GM19025 (cell line): Measurements from ENCODE around the gene NPIPB8.
"Not testable (repeated sequence)": the region's sequence is repeated elsewhere in the genome, so short reads cannot be mapped to it uniquely, and the experiment has no call there.

Experiments used
- ATAC-seq: cut with Tn5 transposase; IDR thresholded peaks from one replicate; pipeline ENCODE4 v1.9.1; 2021; ENCODE audit warnings: mild to moderate bottlenecking, low read depth, moderate library complexity; ENCODE audit not compliant: unreplicated experiment

The NPIPB8 gene

GRCh38 chr16:28606291-28607115 is 31.4 kb upstream of the NPIPB8 start:
- no peak for ATAC-seq

GRCh38 chr16:28607116-28607623 is 30.7 kb upstream of the NPIPB8 start:
- ATAC-seq = no peak

DNA sequence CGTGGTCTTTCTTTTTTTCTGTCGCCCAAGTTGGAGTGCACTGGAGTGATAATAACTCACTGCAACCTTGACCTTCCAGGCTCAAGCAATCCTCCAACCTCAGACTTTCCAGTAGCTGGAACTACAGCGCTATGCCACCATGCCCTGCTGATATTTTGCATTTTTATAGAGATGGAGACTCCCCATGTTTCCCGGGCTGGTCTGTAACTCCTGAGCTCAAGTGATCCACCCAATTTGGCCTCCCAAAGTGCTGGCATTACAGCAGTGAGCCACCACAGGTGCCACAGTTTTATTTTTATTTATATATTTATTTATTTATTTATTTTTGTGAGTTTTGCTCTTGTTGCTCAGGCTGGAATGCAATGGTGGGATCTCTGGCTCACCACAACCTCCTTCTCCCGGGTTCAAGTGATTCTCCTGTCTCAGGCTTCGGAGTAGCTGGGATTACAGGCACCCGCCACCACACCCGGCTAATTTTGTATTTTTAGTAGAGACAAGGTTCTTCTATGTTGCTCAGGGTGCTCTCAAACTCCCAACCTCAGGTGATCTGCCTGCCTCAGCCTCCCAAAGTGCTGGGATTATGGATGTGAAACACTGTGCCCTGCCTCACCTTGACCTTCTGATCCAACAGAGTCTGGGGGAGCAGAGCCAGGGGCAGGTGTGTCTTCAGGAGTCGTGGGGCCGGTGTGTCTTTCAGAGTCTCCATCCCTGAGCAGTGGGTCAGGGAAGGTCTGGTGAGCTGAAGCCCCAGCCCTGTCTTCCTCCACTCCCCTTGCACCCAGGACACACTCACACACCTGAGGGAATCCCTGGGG is 30.0 kb upstream of the NPIPB8 start:
- not testable (repeated sequence) for ATAC-seq

DNA sequence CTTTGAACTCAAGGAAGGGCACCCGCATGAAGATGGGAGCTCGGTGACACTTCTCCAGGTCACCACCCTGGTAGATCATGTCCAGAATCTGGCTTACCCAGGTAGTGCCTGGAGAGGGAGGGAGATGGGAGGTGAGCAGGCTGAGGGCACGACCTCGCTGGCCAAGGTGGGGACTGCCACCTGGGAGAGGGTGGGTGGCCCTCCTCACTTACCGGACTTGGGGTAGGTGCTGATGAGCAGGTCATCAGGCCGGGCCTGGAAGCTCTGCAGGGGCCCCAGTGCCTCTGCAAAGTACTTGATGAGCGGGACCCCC is 29.4 kb upstream of the NPIPB8 start:
- not testable (repeated sequence) for ATAC-seq

DNA sequence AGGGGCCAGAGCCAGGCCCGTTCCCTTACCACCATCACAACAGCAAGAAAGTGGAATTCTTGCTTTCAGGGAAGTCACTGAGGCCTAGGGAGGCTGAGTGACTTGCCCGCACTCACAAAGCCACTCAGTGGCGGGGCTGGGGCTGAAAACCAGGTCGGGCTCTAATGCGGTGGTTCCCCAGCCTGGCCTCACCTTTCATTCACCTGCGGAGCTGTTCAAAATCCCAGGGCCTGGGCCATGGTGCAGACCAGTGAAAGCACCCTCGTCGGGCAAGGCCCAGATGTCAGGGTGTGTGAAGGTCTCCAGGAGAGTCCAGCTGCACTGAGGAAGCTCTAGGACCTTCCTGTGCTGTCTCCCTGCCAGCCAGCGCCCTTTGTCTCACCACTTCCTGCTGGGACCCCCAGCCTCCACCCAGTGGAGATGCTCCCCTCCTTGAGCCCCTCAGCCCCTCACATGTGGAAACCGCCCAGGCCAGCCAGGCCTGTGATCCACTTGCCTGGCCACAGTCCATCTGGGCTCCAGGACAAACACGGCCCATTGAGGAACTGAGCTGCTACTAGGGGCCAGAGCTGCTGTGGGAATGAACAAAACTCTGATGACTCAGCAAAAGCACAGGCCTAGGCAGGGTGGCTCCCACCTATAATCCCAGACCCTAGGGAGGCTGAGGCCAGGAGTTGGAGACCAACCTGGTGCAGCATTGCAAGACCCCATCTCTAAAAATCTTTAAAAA is 28.8 kb upstream of the NPIPB8 start:
- ATAC-seq = not testable (repeated sequence)

DNA sequence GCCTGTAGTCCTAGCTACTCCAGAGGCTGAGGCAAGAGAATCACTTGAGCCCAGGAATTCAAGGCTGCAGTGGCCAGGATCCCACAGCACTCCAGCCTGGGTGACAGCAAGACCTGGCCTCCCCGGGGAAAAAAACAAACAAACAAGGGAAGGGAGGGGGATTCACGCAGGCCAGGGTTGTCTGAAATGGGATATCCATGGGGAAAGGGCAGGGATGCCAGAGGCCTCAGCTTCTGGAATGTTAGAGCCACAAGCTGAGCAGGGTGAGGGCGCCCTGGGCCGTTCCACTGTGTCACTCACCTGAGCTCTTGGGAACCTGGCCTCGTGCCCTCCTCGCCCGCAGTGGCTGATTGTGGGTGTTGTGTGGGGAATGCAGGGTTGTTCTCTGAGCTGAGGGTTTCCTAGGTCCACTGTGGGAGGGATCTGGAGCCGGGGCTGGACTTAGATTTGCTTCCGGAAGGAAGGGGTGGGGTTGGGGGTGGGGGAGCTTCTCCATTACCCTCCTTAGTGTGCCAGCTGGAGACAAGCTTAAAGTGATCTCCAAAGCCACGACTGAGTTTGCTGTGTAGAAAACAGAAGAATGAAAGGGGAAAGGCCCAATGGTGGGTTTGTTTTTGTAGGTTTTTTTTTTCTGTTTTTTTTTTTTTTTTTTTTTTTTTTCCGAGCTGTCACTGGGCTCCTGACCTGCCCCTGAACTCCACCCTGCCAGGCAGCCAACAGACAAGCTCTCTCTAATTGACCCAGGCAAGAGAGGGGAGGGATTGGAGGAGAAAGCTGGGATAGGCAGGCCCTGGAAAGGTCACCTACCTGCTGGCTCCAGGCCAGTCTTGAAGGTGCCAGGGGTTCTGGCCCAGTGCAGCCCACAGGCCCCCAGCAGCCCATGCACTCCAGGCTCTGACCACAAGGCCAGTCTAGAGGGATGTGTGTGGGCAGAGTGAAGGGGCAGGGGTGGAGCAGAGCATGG is 28.0 kb upstream of the NPIPB8 start, which contains the start of gene SULT1A1:
Gene SULT1A1, minus strand, starts transcription at position 414 of the 964 bp plus-strand sequence. CDS start 1,189 bp downstream, outside the sequence.
- ATAC-seq = no peak

- ATAC-seq = no peak
These were observed 27.2 kb upstream of the NPIPB8 start for GRCh38 chr16:28610595-28611191.

DNA sequence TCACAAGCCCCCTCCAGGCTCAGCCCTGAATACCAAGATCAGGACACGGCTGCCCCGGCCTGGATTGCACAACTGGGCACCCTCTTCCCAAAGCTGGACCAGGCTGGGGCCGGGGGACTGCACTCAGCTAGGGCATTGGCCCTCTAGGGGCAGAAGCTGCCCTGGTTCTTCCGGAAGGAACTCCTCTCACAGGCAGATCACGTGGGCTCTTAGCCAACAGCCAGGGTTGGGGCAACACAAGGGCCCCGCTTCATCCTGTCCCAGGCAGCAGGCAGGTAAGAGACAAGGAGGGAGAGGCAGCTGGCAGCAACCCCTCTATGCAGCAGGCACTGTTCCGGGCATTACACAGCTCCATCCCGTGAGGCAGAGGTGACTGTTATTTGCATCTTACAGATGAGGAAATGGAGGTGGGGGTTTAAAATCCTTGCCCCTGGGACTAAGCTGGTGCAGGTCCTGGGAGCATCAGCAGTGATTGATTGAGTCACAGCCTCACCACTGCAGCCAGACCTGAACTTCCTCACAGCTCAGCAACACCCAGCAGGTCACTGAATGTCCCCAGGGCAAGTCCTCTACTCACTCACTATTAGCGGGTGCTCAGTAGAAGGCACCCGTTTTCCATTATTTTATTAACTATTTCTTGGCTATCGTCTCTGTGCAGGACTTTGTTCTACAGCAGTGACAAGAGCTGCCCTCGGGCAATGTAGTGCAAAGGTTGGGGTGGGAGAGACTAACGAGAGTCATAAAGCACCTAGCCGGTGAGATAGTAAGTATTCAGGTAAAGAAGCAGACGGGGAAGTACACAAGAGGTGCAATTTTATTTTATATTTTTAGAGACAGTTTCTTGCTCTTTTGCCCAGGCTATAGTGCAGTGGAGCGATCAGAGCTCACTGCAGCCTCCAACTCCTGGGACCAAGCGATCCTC is 25.2 kb upstream of the NPIPB8 start:
- ATAC-seq = not testable (repeated sequence)

DNA sequence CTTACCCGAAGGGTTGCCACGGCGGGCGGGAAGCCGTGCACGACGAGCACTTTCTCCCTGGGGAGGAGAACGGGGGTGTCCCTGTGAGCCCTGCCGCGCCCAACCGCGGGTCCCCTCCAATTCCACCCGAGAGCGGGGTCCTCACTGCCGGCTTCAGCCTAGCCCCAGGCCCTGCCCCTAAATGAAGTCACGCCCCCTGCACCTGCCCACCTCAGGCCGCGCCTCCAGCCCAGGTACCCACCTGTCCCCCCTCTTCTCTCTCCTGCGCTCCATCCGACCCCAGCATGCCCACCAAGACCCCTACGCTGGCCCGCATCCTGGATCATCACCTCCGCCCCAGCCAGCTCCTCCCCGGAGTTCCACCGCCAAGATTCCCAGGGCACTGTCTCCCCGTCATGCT is 24.0 kb upstream of the NPIPB8 start:
- ATAC-seq = not testable (repeated sequence)

GRCh38 chr16:28614561-28614960 is 23.3 kb upstream of the NPIPB8 start:
- ATAC-seq = not testable (repeated sequence)

DNA sequence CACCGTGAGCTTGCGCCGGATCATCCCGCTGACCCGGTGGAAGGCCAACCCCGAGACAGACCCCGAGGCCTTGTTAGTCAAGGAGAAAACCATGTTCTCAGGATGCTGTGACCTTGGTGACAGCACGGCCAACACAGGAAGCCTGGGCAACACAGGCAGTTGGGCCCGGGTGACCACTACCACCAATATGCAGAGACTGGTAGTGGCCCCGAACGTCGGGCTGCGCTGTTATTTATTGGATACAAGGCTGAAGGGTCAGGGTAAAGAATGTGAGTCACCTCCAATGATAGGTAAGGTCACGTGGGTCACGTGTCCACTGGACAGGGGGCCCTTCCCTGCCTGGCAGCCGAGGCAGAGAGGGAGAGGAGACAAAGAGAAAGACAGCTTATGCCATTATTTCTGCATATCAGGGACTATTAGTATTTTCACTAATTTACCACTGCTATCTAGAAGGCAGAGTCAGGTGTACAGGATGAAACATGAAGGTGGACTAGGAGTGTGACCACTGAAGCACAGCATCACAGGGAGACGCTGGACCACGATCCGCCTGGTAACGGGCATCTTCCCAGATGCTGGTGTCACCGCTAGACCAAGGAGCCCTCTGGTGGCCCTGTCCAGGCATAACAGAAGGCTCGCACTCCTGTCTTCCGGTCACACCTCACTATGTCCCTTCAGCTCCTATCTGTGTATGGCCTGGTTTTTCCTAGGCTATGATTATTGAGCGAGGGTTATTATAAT is 22.2 kb upstream of the NPIPB8 start:
- ATAC-seq = not testable (repeated sequence)

- not testable (repeated sequence) for ATAC-seq
These were observed 21.7 kb upstream of the NPIPB8 start for GRCh38 chr16:28616224-28616577.

DNA sequence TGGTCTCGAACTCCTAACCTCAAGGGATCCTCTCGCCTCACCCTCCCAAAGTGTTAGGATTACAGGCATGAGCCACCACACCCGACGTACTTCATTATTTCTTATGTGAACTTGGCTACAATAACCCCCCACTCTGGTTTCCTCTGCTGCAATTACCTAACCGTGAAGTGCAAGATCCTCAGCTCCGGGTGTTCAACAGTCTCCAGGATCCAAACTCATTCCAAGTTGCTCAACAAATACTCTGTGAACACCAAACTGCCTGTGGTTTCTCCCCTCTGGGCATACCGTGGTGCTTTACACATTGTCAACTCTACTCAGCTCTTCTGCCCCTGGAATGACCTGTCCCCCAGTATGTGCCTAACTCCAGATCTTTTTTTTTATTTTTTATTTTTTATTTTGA is 21.2 kb upstream of the NPIPB8 start:
- ATAC-seq = no peak

DNA sequence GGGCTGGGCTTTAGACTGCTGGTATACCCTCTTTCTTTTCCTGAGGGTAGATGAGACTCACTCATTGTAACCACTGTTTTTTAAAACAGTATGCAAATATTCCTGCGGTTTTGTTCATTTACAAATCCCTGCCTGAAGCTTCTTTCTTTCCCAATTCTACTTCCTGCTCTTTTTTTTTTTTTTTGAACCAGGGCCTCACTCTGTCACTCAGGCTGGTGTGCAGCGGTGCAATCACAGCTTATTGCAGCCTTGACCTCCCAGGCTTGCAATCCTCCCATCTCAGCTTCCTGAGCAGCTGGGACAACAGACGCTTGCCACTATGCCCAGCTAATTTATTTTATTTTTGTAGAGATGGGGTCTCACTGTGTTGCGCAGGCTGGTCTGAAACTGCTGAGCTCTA is 20.0 kb upstream of the NPIPB8 start:
- no peak for ATAC-seq

GRCh38 chr16:28620316-28620715 is 17.5 kb upstream of the NPIPB8 start:
- not testable (repeated sequence) for ATAC-seq

- no peak for ATAC-seq
These were observed 16.2 kb upstream of the NPIPB8 start for GRCh38 chr16:28621481-28622155.
